Natural killer cell (primary cell): ENCODE measurements around the gene PRDM11. TPM values are rescaled to one million over a fixed set of nuclear protein-coding genes. Genes with fewer than 3 reads are reported as not detected.
A peak's percentile ranks its signal among the peaks of the same experiment; 100 is the strongest.

Experiments
- ATAC-seq, 3 donors: fragments of 150-1000 bp in 2 of 3; fragments of 200-7000 bp in 1 of 3; cut with Tn5 transposase; 1 replicate in 1 of 3; 2 replicates in 2 of 3; pipeline ENCODE4 v1.10.0; 2021; ENCODE audit warnings: mild to moderate bottlenecking in 2 of 3, moderate library complexity in 2 of 3
- DNase-seq, 2 donors: peaks; one replicate each; pipeline versions ENCODE4 v3.0.0 to v3.0.0-alpha.2; 2013 to 2021; ENCODE audit warnings: mixed read lengths in 1 of 2
- H3K27ac ChIP-seq: one replicate; pipeline ENCODE4 v1.5.1; 2013; ENCODE audit warnings: mild to moderate bottlenecking, low read length
- H3K27me3 ChIP-seq: one replicate; pipeline ENCODE4 v1.6.1; 2013; ENCODE audit warnings: low read length; ENCODE audit not compliant: control insufficient read depth, insufficient read depth
- H3K36me3 ChIP-seq: one replicate; pipeline ENCODE4 v1.6.1; 2013; ENCODE audit warnings: low read length; ENCODE audit not compliant: control insufficient read depth, insufficient read depth
- H3K4me1 ChIP-seq: one replicate; pipeline ENCODE4 v1.6.1; 2013; ENCODE audit warnings: low read length; ENCODE audit not compliant: control insufficient read depth, insufficient read depth
- H3K4me3 ChIP-seq: one replicate; pipeline ENCODE4 v1.5.1; 2013; ENCODE audit warnings: low read length
- H3K9me3 ChIP-seq: one replicate; pipeline ENCODE4 v1.6.1; 2013; ENCODE audit warnings: low read length; ENCODE audit not compliant: control insufficient read depth, insufficient read depth
- H3K27ac Mint-ChIP-seq, 2 donors: one replicate each; pipeline ENCODE4 v1.8.0; 2022; ENCODE audit warnings: mild to moderate bottlenecking in 2 of 2, mixed read lengths in 2 of 2, moderate library complexity in 1 of 2
- H3K27me3 Mint-ChIP-seq, 2 donors: one replicate each; pipeline ENCODE4 v1.8.0; 2022; ENCODE audit warnings: low read depth in 2 of 2, mixed read lengths in 2 of 2
- H3K36me3 Mint-ChIP-seq: one replicate; pipeline ENCODE4 v1.8.0; 2022; ENCODE audit warnings: mixed read lengths
- H3K4me1 Mint-ChIP-seq, 2 donors: one replicate each; pipeline ENCODE4 v1.8.0; 2022; ENCODE audit warnings: mixed read lengths in 2 of 2
- H3K4me3 Mint-ChIP-seq: one replicate; pipeline ENCODE4 v1.8.0; 2022; ENCODE audit warnings: mild to moderate bottlenecking, moderate library complexity, mixed read lengths
- H3K9me3 Mint-ChIP-seq, 2 donors: one replicate each; pipeline ENCODE4 v1.8.0; 2022; ENCODE audit warnings: mixed read lengths in 2 of 2
- CTCF ChIP-seq: fragments of 200-600 bp; IDR thresholded peaks from one replicate; pipeline ENCODE4 v1.8.0; 2022; ENCODE audit warnings: antibody characterized with exemption
- WGBS: methylation state at CpG from one replicate; pipeline ENCODE4 v1.1.7; 2013; ENCODE audit warnings: missing lambda C conversion rate; ENCODE audit not compliant: insufficient coverage; 5-methylcytosine and 5-hydroxymethylcytosine counted together
- intact Hi-C: fragments of 100-400 bp; cut with micrococcal nuclease; formaldehyde crosslinking; loops from one replicate; pipeline ENCODE4 v1.14.2; 2022
- total RNA-seq, 4 donors: library from RNA; stranded (reverse); fragments of 120-200 nt in 1 of 4; gene quantifications; one replicate each; pipeline versions ENCODE4 v1.2.3 to v1.2.4, GENCODE V29; 2013 to 2022

The PRDM11 gene
- total RNA-seq, 3 donors from 2014 or later (not counting 1 experiment from before 2014, with no cell fraction given) = 10.3 to 14.7 (median 13.7) TPM

- peak overlapping the region; percentile 61 for H3K4me3 ChIP-seq
- under 1% methylated on average over 88 of the region's 88 CpGs for WGBS
- ATAC-seq = peak; percentile 93 to 97 (median 95)
- Mint-ChIP-seq H3K27ac (peak overlapping the region; percentile 93 to 97), H3K27me3 (peaks cover 0 to 11% of the 10 kb centered on the region in 2 donors), H3K4me1 (peaks cover 44 to 49% of the 10 kb centered on the region in 2 donors), H3K4me3 (peak overlapping the region; percentile 92), H3K9me3 (no peaks in the 10 kb centered on the region), H3K36me3 (no peaks in the 10 kb centered on the region)
- H3K27me3 ChIP-seq = no peaks in the 10 kb centered on the region
- H3K36me3 ChIP-seq = no peaks in the 10 kb centered on the region
- H3K9me3 ChIP-seq = no peaks in the 10 kb centered on the region
- intact Hi-C loops = no loop called here
- DNase-seq = peak; percentile 93 to 95
- H3K4me1 ChIP-seq = peaks cover 22% of the 10 kb centered on the region
- peak overlapping the region; percentile 62 for H3K27ac ChIP-seq
- TF ChIP-seq CTCF = no peak
These were observed 734 bp downstream of the PRDM11 start for GRCh38 chr11:45147017-45147728.

GRCh38 chr11:45147891-45148675 is 1.6 kb downstream of the PRDM11 start:
- H3K27ac Mint-ChIP-seq = peak overlapping the region; percentile 93 to 97
- ATAC-seq (no peak), DNase-seq (no peak)
- TF ChIP-seq CTCF = no peak
- H3K4me3 ChIP-seq = peak overlapping the region; percentile 61
- peaks cover 22% of the 10 kb centered on the region for H3K4me1 ChIP-seq
- H3K9me3 ChIP-seq = no peaks in the 10 kb centered on the region
- intact Hi-C loops = no loop called here
- H3K27me3 Mint-ChIP-seq = peaks cover 0 to 9% of the 10 kb centered on the region in 2 donors
- H3K36me3 Mint-ChIP-seq = no peaks in the 10 kb centered on the region
- WGBS = 90% methylated on average over 12 of the region's 12 CpGs
- no peaks in the 10 kb centered on the region for H3K9me3 Mint-ChIP-seq
- peaks cover 49 to 58% of the 10 kb centered on the region in 2 donors for H3K4me1 Mint-ChIP-seq
- H3K4me3 Mint-ChIP-seq = peak overlapping the region; percentile 92
- H3K36me3 ChIP-seq = no peaks in the 10 kb centered on the region
- H3K27me3 ChIP-seq = no peaks in the 10 kb centered on the region
- no peak overlapping the region for H3K27ac ChIP-seq

- peaks cover 0 to 2% of the 10 kb centered on the region in 2 donors for H3K27me3 Mint-ChIP-seq
- intact Hi-C loops = no loop called here
These were observed 3.1 kb downstream of the PRDM11 start for GRCh38 chr11:45149483-45150056.

More at GRCh38 chr11:45149483-45150056, 3.1 kb downstream of the PRDM11 start:
- H3K36me3 Mint-ChIP-seq = no peaks in the 10 kb centered on the region
- peaks cover 22% of the 10 kb centered on the region for H3K4me1 ChIP-seq
- no peak overlapping the region for H3K27ac Mint-ChIP-seq
- WGBS = 89% methylated on average over 8 of the region's 8 CpGs
- H3K4me1 Mint-ChIP-seq = peaks cover 52 to 61% of the 10 kb centered on the region in 2 donors
- no peaks in the 10 kb centered on the region for H3K27me3 ChIP-seq
- no peak overlapping the region for H3K27ac ChIP-seq
- H3K36me3 ChIP-seq = no peaks in the 10 kb centered on the region
- no peak for TF ChIP-seq CTCF
- no peak for ATAC-seq
- H3K9me3 Mint-ChIP-seq = no peaks in the 10 kb centered on the region
- H3K4me3 Mint-ChIP-seq = no peak overlapping the region
- no peaks in the 10 kb centered on the region for H3K9me3 ChIP-seq
- H3K4me3 ChIP-seq = no peak overlapping the region
- DNase-seq = peak in 1 of 2 donors; percentile 8
